BE2C (cell line): ENCODE measurements around the gene SLC4A5.
A peak's percentile ranks its signal among the peaks of the same experiment; 100 is the strongest.

Experiments used
- DNase-seq: peaks from one replicate; pipeline ENCODE4 v3.0.0-alpha.2; 2020
- H3K27me3 ChIP-seq: fragments of 250-450 bp; sonication (Bioruptor Pico); 2 replicates; pipeline ENCODE4 v1.5.1; 2020; ENCODE audit warnings: mild to moderate bottlenecking
- H3K36me3 ChIP-seq: fragments of 250-450 bp; sonication (Bioruptor Pico); 2 replicates; pipeline ENCODE4 v1.5.1; 2020; ENCODE audit warnings: mild to moderate bottlenecking
- H3K4me1 ChIP-seq: fragments of 250-450 bp; sonication (Bioruptor Pico); 2 replicates; pipeline ENCODE4 v1.5.1; 2020
- H3K4me3 ChIP-seq: 2 replicates; pipeline ENCODE4 v1.5.1; 2011; ENCODE audit warnings: low read depth, low read length
- H3K9me3 ChIP-seq: fragments of 250-450 bp; sonication (Bioruptor Pico); 2 replicates; pipeline ENCODE4 v1.5.1; 2020
- CTCF ChIP-seq: IDR thresholded peaks from 2 replicates; pipeline ENCODE4 v1.5.1; 2012; ENCODE audit warnings: mild to moderate bottlenecking, low read depth, low read length

The SLC4A5 gene

GRCh38 chr2:74198461-74199274 is 144.5 kb downstream of the SLC4A5 start, which contains the start of gene MTHFD2:
Gene MTHFD2, plus strand, starts transcription at chr2:74198615. Its CDS starts 27 bp downstream, at chr2:74198642.
- Histone ChIP-seq H3K36me3 (peaks cover 4% of the 10 kb centered on the region; the same call in 1 of the 2 replicates), H3K9me3 (no peaks in the 10 kb centered on the region), H3K4me1 (no peaks in the 10 kb centered on the region), H3K27me3 (no peaks in the 10 kb centered on the region), H3K4me3 (peak within 1 kb of the TSS; percentile 87)
- DNase-seq = peak; percentile 90
- peak; percentile 60 for TF ChIP-seq CTCF

- H3K27me3 ChIP-seq = no peaks in the 10 kb centered on the region
- H3K36me3 ChIP-seq = peaks cover 3% of the 10 kb centered on the region; the same call in 1 of the 2 replicates
- peak overlapping the region; percentile 37 for H3K4me3 ChIP-seq
- TF ChIP-seq CTCF = no peak
- peak; percentile 91 for DNase-seq
- no peaks in the 10 kb centered on the region for H3K4me1 ChIP-seq
- no peaks in the 10 kb centered on the region for H3K9me3 ChIP-seq
Observed at GRCh38 chr2:74198023-74198460, 145.2 kb downstream of the SLC4A5 start.

- Histone ChIP-seq H3K9me3 (no peaks in the 10 kb centered on the region), H3K4me1 (no peaks in the 10 kb centered on the region), H3K4me3 (no peak overlapping the region), H3K27me3 (no peaks in the 10 kb centered on the region), H3K36me3 (no peaks in the 10 kb centered on the region)
- no peak for TF ChIP-seq CTCF
- DNase-seq = no peak
Observed at GRCh38 chr2:74197049-74197448, 146.2 kb downstream of the SLC4A5 start.

GRCh38 chr2:74194799-74195198 is 148.4 kb downstream of the SLC4A5 start:
- H3K9me3 ChIP-seq = no peaks in the 10 kb centered on the region
- no peaks in the 10 kb centered on the region for H3K4me1 ChIP-seq
- no peaks in the 10 kb centered on the region for H3K27me3 ChIP-seq
- no peak overlapping the region for H3K4me3 ChIP-seq
- no peak for DNase-seq
- no peak for TF ChIP-seq CTCF
- no peaks in the 10 kb centered on the region for H3K36me3 ChIP-seq

- Histone ChIP-seq H3K4me1 (no peaks in the 10 kb centered on the region), H3K9me3 (no peaks in the 10 kb centered on the region), H3K27me3 (no peaks in the 10 kb centered on the region), H3K36me3 (no peaks in the 10 kb centered on the region), H3K4me3 (no peak overlapping the region)
- DNase-seq = no peak
- TF ChIP-seq CTCF = no peak
Observed at GRCh38 chr2:74191596-74192380, 151.4 kb downstream of the SLC4A5 start.
